GF-D8 (cell line): ENCODE measurements around the gene TMTC2.

Experiments
- DNase-seq: peaks from one replicate; lab custom pipeline; 2025; lab: John Stamatoyannopoulos, UW

TMTC2 gene

GRCh38 chr12:82883394-82884355, 197.0 kb downstream of the TMTC2 start:
- DNase-seq = no peak

GRCh38 chr12:82886671-82887340, 200.1 kb downstream of the TMTC2 start:
- no peak for DNase-seq

- no peak for DNase-seq
Observed at GRCh38 chr12:82893896-82894295, 207.2 kb downstream of the TMTC2 start.

GRCh38 chr12:82896277-82896676, 209.6 kb downstream of the TMTC2 start:
- DNase-seq = no peak

- DNase-seq = no peak
Observed at GRCh38 chr12:82896979-82897378, 210.3 kb downstream of the TMTC2 start.

- DNase-seq = no peak
Observed at GRCh38 chr12:82898441-82898840, 211.7 kb downstream of the TMTC2 start.

- DNase-seq = no peak
Observed at GRCh38 chr12:82904219-82904790, 217.6 kb downstream of the TMTC2 start.

GRCh38 chr12:82910246-82910893, 223.7 kb downstream of the TMTC2 start:
- DNase-seq = no peak

GRCh38 chr12:82912406-82912805, 225.7 kb downstream of the TMTC2 start:
- DNase-seq = no peak

GRCh38 chr12:82919388-82920054, 232.8 kb downstream of the TMTC2 start:
- DNase-seq = no peak

GRCh38 chr12:82923935-82924334, 237.2 kb downstream of the TMTC2 start:
- DNase-seq = no peak

GRCh38 chr12:82926630-82927029, 239.9 kb downstream of the TMTC2 start:
- no peak for DNase-seq

- no peak for DNase-seq
Observed at GRCh38 chr12:82930301-82930700, 243.6 kb downstream of the TMTC2 start.

- no peak for DNase-seq
Observed at GRCh38 chr12:82931349-82932116, 244.8 kb downstream of the TMTC2 start.

GRCh38 chr12:82937151-82937550, 250.4 kb downstream of the TMTC2 start:
- DNase-seq = no peak

- no peak for DNase-seq
Observed at GRCh38 chr12:82942521-82942920, 255.8 kb downstream of the TMTC2 start.

GRCh38 chr12:82942991-82943401, 256.3 kb downstream of the TMTC2 start:
- DNase-seq = no peak

- no peak for DNase-seq
Observed at GRCh38 chr12:82948491-82948890, 261.8 kb downstream of the TMTC2 start.

- no peak for DNase-seq
Observed at GRCh38 chr12:82950356-82950755, 263.6 kb downstream of the TMTC2 start.

GRCh38 chr12:82952946-82953345, 266.2 kb downstream of the TMTC2 start:
- DNase-seq = no peak

GRCh38 chr12:82953397-82953796, 266.7 kb downstream of the TMTC2 start:
- no peak for DNase-seq
